ENCODE results near the gene SLC8A1. TPM values are rescaled to one million over a fixed set of nuclear protein-coding genes. Genes with fewer than 3 reads are reported as not detected.

Gene SLC8A1
- total RNA-seq, 1 experiment from 2014 or later, result 1.6 TPM

GRCh38 chr2:40470822-40471813 is 19.2 kb upstream of the SLC8A1 start:
- TF ChIP-seq CTCF (IDR thresholded peaks at IDR 0.05; ENCODE audit: unreplicated experiment), result no peak
- Mint-ChIP-seq H3K4me3 (ENCODE audit: unreplicated experiment) (no peak overlapping the region), H3K4me1 (ENCODE audit: insufficient read depth, unreplicated experiment) (no peaks in the 10 kb centered on the region), H3K27me3 (ENCODE audit: insufficient read depth, unreplicated experiment) (no peaks in the 10 kb centered on the region), H3K9me3 (ENCODE audit: unreplicated experiment) (no peaks in the 10 kb centered on the region), H3K36me3 (ENCODE audit: insufficient read depth, unreplicated experiment) (no peaks in the 10 kb centered on the region), H3K27ac (ENCODE audit: low read depth, unreplicated experiment) (no peak overlapping the region)
- BruUV-seq (replicated peaks), result no TSS peak
- ChIA-PET POLR2A (no interaction called here), CTCF (interaction anchor here (0.6 to 1.0 kb wide), 2 partner anchors 11 to 28 kb away, joined by 3 read pairs; no protein-coding TSS in a partner anchor)
- no peak for DNase-seq (ENCODE audit: unreplicated experiment)
- intact Hi-C loops (cut with micrococcal nuclease), result no loop called here

GRCh38 chr2:40466935-40467572 is 15.2 kb upstream of the SLC8A1 start:
- no TSS peak for BruUV-seq (replicated peaks)
- Mint-ChIP-seq H3K27ac (ENCODE audit: low read depth, unreplicated experiment) (no peak overlapping the region), H3K4me3 (ENCODE audit: unreplicated experiment) (no peak overlapping the region), H3K9me3 (ENCODE audit: unreplicated experiment) (no peaks in the 10 kb centered on the region), H3K27me3 (ENCODE audit: insufficient read depth, unreplicated experiment) (no peaks in the 10 kb centered on the region), H3K36me3 (ENCODE audit: insufficient read depth, unreplicated experiment) (no peaks in the 10 kb centered on the region), H3K4me1 (ENCODE audit: insufficient read depth, unreplicated experiment) (no peaks in the 10 kb centered on the region)
- no peak for TF ChIP-seq CTCF (IDR thresholded peaks at IDR 0.05; ENCODE audit: unreplicated experiment)
- POLR2A ChIA-PET, result interaction anchor here (0.6 kb wide), 1 partner anchor 371 kb away, joined by 5 read pairs; no protein-coding TSS in a partner anchor
- CTCF ChIA-PET, result interaction anchor here (0.5 to 1.0 kb wide), 4 partner anchors 17 to 955 kb away, joined by 3 to 5 read pairs (median 3); no protein-coding TSS in a partner anchor
- no peak for DNase-seq (ENCODE audit: unreplicated experiment)
- intact Hi-C loops (cut with micrococcal nuclease), result no loop called here

GRCh38 chr2:40466332-40466906 is 14.5 kb upstream of the SLC8A1 start:
- no peaks in the 10 kb centered on the region for H3K4me1 Mint-ChIP-seq (ENCODE audit: insufficient read depth, unreplicated experiment)
- no peak overlapping the region for H3K4me3 Mint-ChIP-seq (ENCODE audit: unreplicated experiment)
- H3K27me3 Mint-ChIP-seq (ENCODE audit: insufficient read depth, unreplicated experiment), result no peaks in the 10 kb centered on the region
- POLR2A ChIA-PET, result no interaction called here
- DNase-seq (ENCODE audit: unreplicated experiment), result no peak
- H3K36me3 Mint-ChIP-seq (ENCODE audit: insufficient read depth, unreplicated experiment), result no peaks in the 10 kb centered on the region
- H3K27ac Mint-ChIP-seq (ENCODE audit: low read depth, unreplicated experiment), result no peak overlapping the region
- TF ChIP-seq CTCF (IDR thresholded peaks at IDR 0.05; ENCODE audit: unreplicated experiment), result no peak
- no TSS peak for BruUV-seq (replicated peaks)
- CTCF ChIA-PET, result interaction anchor here (0.5 to 1.0 kb wide), 4 partner anchors 17 to 1328 kb away, joined by 3 to 5 read pairs (median 3); no protein-coding TSS in a partner anchor
- no peaks in the 10 kb centered on the region for H3K9me3 Mint-ChIP-seq (ENCODE audit: unreplicated experiment)
- intact Hi-C loops (cut with micrococcal nuclease), result no loop called here

- DNase-seq (ENCODE audit: unreplicated experiment), result no peak
- no TSS peak for BruUV-seq (replicated peaks)
- Mint-ChIP-seq H3K4me1 (ENCODE audit: insufficient read depth, unreplicated experiment) (no peaks in the 10 kb centered on the region), H3K27me3 (ENCODE audit: insufficient read depth, unreplicated experiment) (no peaks in the 10 kb centered on the region), H3K27ac (ENCODE audit: low read depth, unreplicated experiment) (no peak overlapping the region), H3K4me3 (ENCODE audit: unreplicated experiment) (no peak overlapping the region), H3K36me3 (ENCODE audit: insufficient read depth, unreplicated experiment) (no peaks in the 10 kb centered on the region), H3K9me3 (ENCODE audit: unreplicated experiment) (no peaks in the 10 kb centered on the region)
- ChIA-PET CTCF (no interaction called here), POLR2A (no interaction called here)
- intact Hi-C loops (cut with micrococcal nuclease), result no loop called here
- TF ChIP-seq CTCF (IDR thresholded peaks at IDR 0.05; ENCODE audit: unreplicated experiment), result no peak
Observed at GRCh38 chr2:40463112-40463511, 11.2 kb upstream of the SLC8A1 start.
